B cell (primary cell): ENCODE measurements around the gene SLC38A1. TPM values are rescaled to one million over a fixed set of nuclear protein-coding genes. Genes with fewer than 3 reads are reported as not detected.

Experiments used
- ATAC-seq: fragments of 200-7000 bp; cut with Tn5 transposase; one replicate; pipeline ENCODE4 v1.10.0; 2021; ENCODE audit warnings: low read depth, mild to moderate bottlenecking, moderate number of reproducible peaks, moderate library complexity
- CTCF ChIA-PET: fragments of 350-600 bp; sonication (Branson Sonifier 250); formaldehyde crosslinking; loops from one replicate; lab custom pipeline; 2021; ENCODE audit warnings: antibody characterized with exemption, inconsistent platforms; lab: Charles Lee
- POLR2A ChIA-PET: fragments of 350-600 bp; sonication (Branson Sonifier 250); formaldehyde crosslinking; loops from one replicate; lab custom pipeline; 2021; ENCODE audit warnings: antibody characterized with exemption; lab: Charles Lee
- DNase-seq: peaks from one replicate; pipeline ENCODE4 v3.0.0; 2013
- H2AFZ ChIP-seq: 2 replicates; pipeline ENCODE4 v1.6.1; 2012; ENCODE audit warnings: mild to moderate bottlenecking, low read depth, low read length; ENCODE audit not compliant: insufficient read depth, poor library complexity, severe bottlenecking
- H3K27ac ChIP-seq, 2 donors: 1 replicate in 1 of 2; 2 replicates in 1 of 2; pipeline ENCODE4 v1.5.1; 2012 to 2013; ENCODE audit warnings: low read length in 2 of 2, mild to moderate bottlenecking in 2 of 2, moderate library complexity in 1 of 2
- H3K27me3 ChIP-seq, 4 experiments: fragments of 200-600 bp in 1 of 4; sonication (generic) in 1 of 4; replicated peaks in 1 of 4; 1 replicate in 2 of 4; 2 replicates in 2 of 4; pipeline versions ENCODE4 v1.6.1 to v1.7.0; 2013 to 2016; ENCODE audit warnings: low read length in 3 of 4, mild to moderate bottlenecking in 2 of 4, mixed read lengths in 1 of 4, moderate library complexity in 1 of 4; ENCODE audit not compliant: insufficient read depth in 4 of 4, control insufficient read depth in 3 of 4; ENCODE audit errors: control extremely low read depth in 1 of 4
- H3K36me3 ChIP-seq, 2 experiments: replicated peaks in 1 of 2; 1 replicate in 1 of 2; 2 replicates in 1 of 2; pipeline versions ENCODE4 v1.6.1 to v1.7.1; 2013; ENCODE audit warnings: low read length in 1 of 2; ENCODE audit not compliant: insufficient read depth in 2 of 2, control insufficient read depth in 1 of 2; ENCODE audit errors: control extremely low read depth in 1 of 2, extremely low read depth in 1 of 2
- H3K4me1 ChIP-seq, 2 donors: fragments of 200-600 bp in 1 of 2; sonication (generic) in 1 of 2; 1 replicate in 1 of 2; 2 replicates in 1 of 2; pipeline versions ENCODE4 v1.5.1 to v1.6.1; 2013 to 2017; ENCODE audit warnings: low read length in 2 of 2; ENCODE audit not compliant: control insufficient read depth in 2 of 2, insufficient read depth in 2 of 2
- H3K4me2 ChIP-seq: replicated peaks from 2 replicates; pipeline ENCODE3; 2012; ENCODE audit warnings: mild to moderate bottlenecking, low read depth, low read length; ENCODE audit not compliant: poor library complexity, severe bottlenecking
- H3K4me3 ChIP-seq, 5 experiments: fragments of 200-600 bp in 1 of 5; sonication (generic) in 1 of 5; 1 replicate in 3 of 5; 2 replicates in 2 of 5; pipeline versions ENCODE4 v1.5.1 to v1.7.0; 2011 to 2016; ENCODE audit warnings: low read length in 4 of 5, mild to moderate bottlenecking in 4 of 5, low read depth in 2 of 5, control low read depth in 1 of 5, moderate library complexity in 1 of 5; ENCODE audit not compliant: insufficient read depth in 1 of 5; ENCODE audit errors: control extremely low read depth in 1 of 5, extremely low read depth in 1 of 5
- H3K79me2 ChIP-seq: fragments of 200-600 bp; sonication (generic); one replicate; pipeline ENCODE4 v1.6.0; 2016; ENCODE audit warnings: low read length; ENCODE audit not compliant: control insufficient read depth, insufficient read depth
- H3K9ac ChIP-seq: fragments of 200-600 bp; sonication (generic); 2 replicates; pipeline ENCODE4 v1.6.1; 2017; ENCODE audit warnings: mild to moderate bottlenecking, low read length, moderate library complexity
- H3K9me3 ChIP-seq, 3 donors: one replicate each; pipeline versions ENCODE4 v1.6.1 to v1.7.1; 2013; ENCODE audit warnings: low read length in 2 of 3; ENCODE audit not compliant: control insufficient read depth in 2 of 3, insufficient read depth in 1 of 3; ENCODE audit errors: control extremely low read depth in 1 of 3
- H4K20me1 ChIP-seq: 2 replicates; pipeline ENCODE4 v1.6.0; 2012; ENCODE audit warnings: mild to moderate bottlenecking, low read length; ENCODE audit not compliant: insufficient read depth, control insufficient read depth, poor library complexity, severe bottlenecking
- H3K27ac Mint-ChIP-seq: one replicate; pipeline ENCODE4 v1.8.0; 2021; ENCODE audit warnings: mixed read lengths
- H3K27me3 Mint-ChIP-seq: one replicate; pipeline ENCODE4 v1.8.0; 2021; ENCODE audit warnings: mixed read lengths
- H3K4me1 Mint-ChIP-seq: one replicate; pipeline ENCODE4 v1.8.0; 2021; ENCODE audit warnings: mixed read lengths
- H3K4me3 Mint-ChIP-seq: one replicate; pipeline ENCODE4 v1.8.0; 2021; ENCODE audit warnings: mixed read lengths
- H3K9me3 Mint-ChIP-seq: one replicate; pipeline ENCODE4 v1.8.0; 2022; ENCODE audit warnings: mixed read lengths; ENCODE audit not compliant: insufficient read depth
- CTCF ChIP-seq: fragments of 200-600 bp; IDR thresholded peaks from one replicate; pipeline ENCODE4 v1.8.0; 2022; ENCODE audit warnings: antibody characterized with exemption, mild to moderate bottlenecking
- EZH2 ChIP-seq: IDR thresholded peaks from 2 replicates; pipeline ENCODE4 v1.6.1; 2012; ENCODE audit warnings: borderline replicate concordance, low read depth, mild to moderate bottlenecking, moderate library complexity, low read length; ENCODE audit not compliant: insufficient read depth, poor library complexity, severe bottlenecking
- WGBS: methylation state at CpG from one replicate; pipeline ENCODE4 v1.1.5; 2013; ENCODE audit warnings: missing lambda C conversion rate; ENCODE audit not compliant: insufficient coverage; 5-methylcytosine and 5-hydroxymethylcytosine counted together
- intact Hi-C: fragments of 100-400 bp; cut with micrococcal nuclease; formaldehyde crosslinking; loops from one replicate; pipeline ENCODE4 v1.10.0; 2022
- polyA plus RNA-seq: library from polyadenylated mRNA; depleted of rRNA; stranded (reverse); fragments of >200 nt; gene quantifications from 2 replicates; pipeline ENCODE4 v1.2.3, GENCODE V29; 2012
- total RNA-seq, 2 donors: library from RNA; stranded (reverse); fragments of 120-200 nt in 1 of 2; gene quantifications; 1 replicate in 1 of 2; 2 replicates in 1 of 2; pipeline versions ENCODE4 v1.2.3 to v1.2.4, GENCODE V29; 2013 to 2022

The SLC38A1 gene
- total and polyA plus RNA-seq, 2 donors (not counting 1 experiment from before 2014, with no cell fraction given) = 38.1 to 205 TPM

- TF ChIP-seq CTCF (peak; percentile 72), EZH2 (no peak)
Measured at GRCh38 chr12:46303039-46303666, 34.3 kb upstream of the SLC38A1 start.

GRCh38 chr12:46300910-46301309 lies 32.1 kb upstream of the SLC38A1 start:
- ChIA-PET POLR2A (interaction anchor here (0.8 to 1.0 kb wide), 2 partner anchors 31 to 32 kb away, joined by 3 to 4 read pairs; partner anchors contain the start of gene SLC38A1), CTCF (interaction anchor here (0.7 to 9.0 kb wide), 18 partner anchors 9 to 632 kb away, joined by 3 to 95 read pairs (median 5); partner anchors contain the start of gene SLC38A1)
- H3K27ac ChIP-seq = no peak overlapping the region
- WGBS = 12% methylated on average over 3 of the region's 3 CpGs
- H3K4me3 Mint-ChIP-seq = peak overlapping the region; percentile 2
- H3K4me2 ChIP-seq = peak overlapping the region; percentile 36
- no peaks in the 10 kb centered on the region for H3K36me3 ChIP-seq
- TF ChIP-seq EZH2 (no peak), CTCF (no peak)
- H3K4me3 ChIP-seq = no peak overlapping the region
- H2AFZ ChIP-seq = peak overlapping the region; percentile 44
- H3K27ac Mint-ChIP-seq = no peak overlapping the region
- ATAC-seq (no peak), DNase-seq (peak; percentile 21)
- no peaks in the 10 kb centered on the region for H3K79me2 ChIP-seq
- H3K9me3 ChIP-seq = no peaks in the 10 kb centered on the region
- H3K9ac ChIP-seq = no peak overlapping the region
- H4K20me1 ChIP-seq = no peaks in the 10 kb centered on the region
- H3K4me1 Mint-ChIP-seq = peaks cover 40% of the 10 kb centered on the region
- no peaks in the 10 kb centered on the region for H3K27me3 ChIP-seq
- intact Hi-C loops = no loop called here
- H3K4me1 ChIP-seq = peaks cover 20 to 26% of the 10 kb centered on the region in 2 donors
- H3K9me3 Mint-ChIP-seq = no peaks in the 10 kb centered on the region
- no peaks in the 10 kb centered on the region for H3K27me3 Mint-ChIP-seq

More at GRCh38 chr12:46303039-46303666, 34.3 kb upstream of the SLC38A1 start:
- no peak overlapping the region for H3K4me3 ChIP-seq
- no peak overlapping the region for H3K4me3 Mint-ChIP-seq
- H3K9ac ChIP-seq = no peak overlapping the region
- H3K27me3 Mint-ChIP-seq = no peaks in the 10 kb centered on the region
- 88% methylated on average over 1 of the region's 5 CpGs for WGBS
- H3K9me3 ChIP-seq = peaks cover 0 to 6% (median 3%) of the 10 kb centered on the region in 3 donors
- H3K4me2 ChIP-seq = no peak overlapping the region
- POLR2A ChIA-PET = interaction anchor here (0.7 kb wide), 1 partner anchor 231 kb away, joined by 3 read pairs; no protein-coding TSS in a partner anchor
- H3K27me3 ChIP-seq = no peaks in the 10 kb centered on the region
- H3K27ac Mint-ChIP-seq = peak overlapping the region; percentile 28
- no peaks in the 10 kb centered on the region for H3K36me3 ChIP-seq
- ATAC-seq (peak; percentile 71), DNase-seq (peak; percentile 73)
- no peak overlapping the region for H3K27ac ChIP-seq
- peaks cover 19 to 20% of the 10 kb centered on the region in 2 donors for H3K4me1 ChIP-seq
- H3K79me2 ChIP-seq = no peaks in the 10 kb centered on the region
- peaks cover 29% of the 10 kb centered on the region for H3K4me1 Mint-ChIP-seq
- no peaks in the 10 kb centered on the region for H4K20me1 ChIP-seq
- CTCF ChIA-PET = interaction anchor here (0.6 to 9.0 kb wide), 26 partner anchors 10 to 1031 kb away, joined by 3 to 95 read pairs (median 4); partner anchors contain the start of gene SLC38A1
- no peak overlapping the region for H2AFZ ChIP-seq
- peaks cover 5% of the 10 kb centered on the region for H3K9me3 Mint-ChIP-seq
- intact Hi-C loops = loop anchor here (1.0 kb wide), 6 partner anchors 34 to 312 kb away; partner anchors contain the start of gene SLC38A1
